Gastroesophageal sphincter (tissue), 4 donors: Measurements from ENCODE around the gene RGS11. TPM values are rescaled to one million over a fixed set of nuclear protein-coding genes. Genes with fewer than 3 reads are reported as not detected.

Experiments used
- ATAC-seq: fragments of 150-250 bp; one replicate; pipeline ENCODE4 v1.9.1; 2016; ENCODE audit warnings: mild to moderate bottlenecking, moderate library complexity
- H3K27ac ChIP-seq, 4 donors: fragments of 200-600 bp; sonication (generic) in 3 of 4; 1 replicate in 3 of 4; 2 replicates in 1 of 4; pipeline ENCODE4 v1.5.1; 2016 to 2019
- H3K27me3 ChIP-seq: fragments of 200-600 bp; sonication (generic); one replicate; pipeline ENCODE4 v1.5.1; 2019
- H3K36me3 ChIP-seq, 2 donors: fragments of 200-600 bp; sonication (generic); one replicate each; pipeline ENCODE4 v1.5.1; 2019; ENCODE audit warnings: control low read depth in 1 of 2
- H3K4me1 ChIP-seq, 3 donors: fragments of 200-600 bp; sonication (generic); 1 replicate in 2 of 3; 2 replicates in 1 of 3; pipeline ENCODE4 v1.5.1; 2016 to 2019; ENCODE audit warnings: control low read depth in 2 of 3
- H3K4me3 ChIP-seq, 2 donors: fragments of 200-600 bp; sonication (generic); one replicate each; pipeline ENCODE4 v1.5.1; 2019; ENCODE audit warnings: mild to moderate bottlenecking in 1 of 2, moderate library complexity in 1 of 2
- H3K9me3 ChIP-seq, 3 donors: fragments of 200-600 bp; sonication (generic); one replicate each; pipeline ENCODE4 v1.5.1; 2017 to 2019; ENCODE audit warnings: control low read depth in 2 of 3
- CTCF ChIP-seq, 4 experiments: fragments of 200-600 bp in 2 of 4; fragments of 450-650 bp in 2 of 4; sonication (generic) in 1 of 4; IDR thresholded peaks; one replicate each; pipeline ENCODE4 v1.5.1; 2017 to 2019; ENCODE audit warnings: antibody characterized with exemption in 4 of 4, mild to moderate bottlenecking in 2 of 4, moderate library complexity in 2 of 4
- EP300 ChIP-seq: sonication (generic); formaldehyde crosslinking; IDR thresholded peaks from one replicate; pipeline ENCODE4 v1.6.1; 2017; ENCODE audit warnings: antibody characterized with exemption, mild to moderate bottlenecking
- POLR2A ChIP-seq, 2 donors: fragments of 450-650 bp; IDR thresholded peaks; one replicate each; pipeline ENCODE4 v1.6.1; 2017; ENCODE audit warnings: antibody characterized with exemption in 2 of 2, mild to moderate bottlenecking in 2 of 2, moderate library complexity in 1 of 2
- POLR2AphosphoS5 ChIP-seq: sonication (generic); formaldehyde crosslinking; IDR thresholded peaks from one replicate; pipeline ENCODE4 v1.6.1; 2017; ENCODE audit warnings: antibody characterized with exemption
- WGBS, 2 donors: methylation state at CpG; one replicate each; pipeline ENCODE4 v1.1.5; 2018; ENCODE audit warnings: low coverage in 1 of 2; 5-methylcytosine and 5-hydroxymethylcytosine counted together
- total RNA-seq, 4 donors: library from RNA; depleted of rRNA; stranded (reverse); fragments of >200 nt; gene quantifications; one replicate each; pipeline ENCODE4 v1.1.0, GENCODE V29; 2016

Gene RGS11
- total RNA-seq = 10 to 100 TPM in 2 of 4 donors, 1 to 10 TPM in 2; 3.0 to 11.5 (median 10.1) TPM

- peaks cover 0 to 31% (median 9%) of the 10 kb centered on the region in 3 donors for H3K4me1 ChIP-seq
- H3K27me3 ChIP-seq = peaks cover 24% of the 10 kb centered on the region
- WGBS, 2 donors = no CpG with 5 or more reads among the region's 56 CpGs
- H3K36me3 ChIP-seq = no peaks in the 10 kb centered on the region
- peak; percentile 52 for ATAC-seq
- no peaks in the 10 kb centered on the region for H3K9me3 ChIP-seq
- H3K27ac ChIP-seq = peak within 1 kb of the TSS in 3 of 4 donors; percentile 45 to 66 (median 47)
- H3K4me3 ChIP-seq = peak within 1 kb of the TSS; percentile 34 to 67
- no peak for TF ChIP-seq EP300
- TF ChIP-seq POLR2A (IDR thresholded peaks at IDR 0.05) = no peak
- no peak for TF ChIP-seq CTCF (IDR thresholded peaks at IDR 0.05)
- no peak for TF ChIP-seq POLR2AphosphoS5
These were observed at the start of gene RGS11 for GRCh38 chr16:275786-276232. Gene RGS11 (minus strand): TSS chr16:275944. CDS start chr16:275911, 33 bp downstream.

GRCh38 chr16:324451-325334, 48.9 kb upstream of the RGS11 start:
- H3K27ac ChIP-seq = peak overlapping the region in 1 of 4 donors; percentile 7
- no peaks in the 10 kb centered on the region for H3K27me3 ChIP-seq
- peak overlapping the region in 1 of 2 donors; percentile 18 for H3K4me3 ChIP-seq
- no peaks in the 10 kb centered on the region for H3K36me3 ChIP-seq
- TF ChIP-seq CTCF (IDR thresholded peaks at IDR 0.05) (no peak), EP300 (no peak), POLR2A (IDR thresholded peaks at IDR 0.05) (no peak)
- peaks cover 0 to 57% (median 8%) of the 10 kb centered on the region in 3 donors for H3K4me1 ChIP-seq
- WGBS, 2 donors = 75 to 76% methylated on average over 5 to 13 of the region's 55 CpGs
- no peak for ATAC-seq
- no peaks in the 10 kb centered on the region for H3K9me3 ChIP-seq

- Histone ChIP-seq H3K27me3 (no peaks in the 10 kb centered on the region), H3K4me3 (no peak overlapping the region), H3K27ac (no peak overlapping the region), H3K9me3 (no peaks in the 10 kb centered on the region), H3K4me1 (peaks cover 0 to 57% (median 8%) of the 10 kb centered on the region in 3 donors), H3K36me3 (peaks cover 0 to 6% of the 10 kb centered on the region in 2 donors)
- ATAC-seq = no peak
- TF ChIP-seq EP300 (no peak), CTCF (IDR thresholded peaks at IDR 0.05) (no peak), POLR2AphosphoS5 (no peak), POLR2A (IDR thresholded peaks at IDR 0.05) (no peak)
- 0 to 30% methylated on average over 1 to 2 of the region's 17 CpGs for WGBS, 2 donors
These were observed 48.4 kb upstream of the RGS11 start for GRCh38 chr16:324201-324450.

GRCh38 chr16:322476-323143, 46.9 kb upstream of the RGS11 start:
- Histone ChIP-seq H3K4me3 (no peak overlapping the region), H3K4me1 (peaks cover 0 to 45% (median 3%) of the 10 kb centered on the region in 3 donors), H3K36me3 (peaks cover 0 to 21% of the 10 kb centered on the region in 2 donors), H3K27ac (no peak overlapping the region), H3K9me3 (no peaks in the 10 kb centered on the region), H3K27me3 (no peaks in the 10 kb centered on the region)
- no peak for TF ChIP-seq CTCF (IDR thresholded peaks at IDR 0.05)
- no peak for TF ChIP-seq POLR2AphosphoS5
- TF ChIP-seq POLR2A (IDR thresholded peaks at IDR 0.05) = no peak
- no peak for TF ChIP-seq EP300
- ATAC-seq = no peak
- WGBS, 2 donors = 80% methylated on average over 3 of the region's 13 CpGs; no CpG with 5 or more reads in 1 of the 2 donors
